Measurements from ENCODE around the gene UCK2.

DNA sequence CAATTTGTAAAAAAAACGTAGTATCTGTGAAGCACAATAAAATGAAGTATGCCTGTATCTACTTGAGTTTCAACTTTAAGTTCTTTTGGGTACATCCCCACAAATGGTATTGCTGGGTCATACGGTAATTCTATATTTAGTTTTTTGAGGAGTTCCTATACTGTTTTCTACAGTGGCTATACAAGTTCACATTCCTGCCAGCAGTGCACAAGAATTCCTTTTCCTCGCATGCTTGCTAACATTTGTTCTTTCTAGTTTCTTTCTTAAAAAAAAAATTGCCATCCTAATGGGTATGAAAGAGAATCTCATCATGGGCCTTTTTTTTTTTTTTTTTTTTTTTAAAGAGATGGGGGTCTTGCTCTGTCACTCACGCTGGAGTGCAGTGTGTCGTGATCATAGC lies 41.9 kb downstream of the UCK2 start:
- TF ChIP-seq, protein P1, sequence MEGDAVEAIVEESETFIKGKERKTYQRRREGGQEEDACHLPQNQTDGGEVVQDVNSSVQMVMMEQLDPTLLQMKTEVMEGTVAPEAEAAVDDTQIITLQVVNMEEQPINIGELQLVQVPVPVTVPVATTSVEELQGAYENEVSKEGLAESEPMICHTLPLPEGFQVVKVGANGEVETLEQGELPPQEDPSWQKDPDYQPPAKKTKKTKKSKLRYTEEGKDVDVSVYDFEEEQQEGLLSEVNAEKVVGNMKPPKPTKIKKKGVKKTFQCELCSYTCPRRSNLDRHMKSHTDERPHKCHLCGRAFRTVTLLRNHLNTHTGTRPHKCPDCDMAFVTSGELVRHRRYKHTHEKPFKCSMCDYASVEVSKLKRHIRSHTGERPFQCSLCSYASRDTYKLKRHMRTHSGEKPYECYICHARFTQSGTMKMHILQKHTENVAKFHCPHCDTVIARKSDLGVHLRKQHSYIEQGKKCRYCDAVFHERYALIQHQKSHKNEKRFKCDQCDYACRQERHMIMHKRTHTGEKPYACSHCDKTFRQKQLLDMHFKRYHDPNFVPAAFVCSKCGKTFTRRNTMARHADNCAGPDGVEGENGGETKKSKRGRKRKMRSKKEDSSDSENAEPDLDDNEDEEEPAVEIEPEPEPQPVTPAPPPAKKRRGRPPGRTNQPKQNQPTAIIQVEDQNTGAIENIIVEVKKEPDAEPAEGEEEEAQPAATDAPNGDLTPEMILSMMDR (IDR thresholded peaks at IDR 0.05), result no peak
- TF ChIP-seq POLR2A (IDR thresholded peaks at IDR 0.05), result no peak

All from adrenal gland (tissue), 5 donors.